GM10248 (cell line): Measurements from ENCODE around the gene RFNG.
A peak's percentile ranks its signal among the peaks of the same experiment; 100 is the strongest.

ENCODE experiments used
- CTCF ChIA-PET: fragments of 300-600 bp; sonication (Branson Sonifier 250); formaldehyde crosslinking; extraction: SDS; loops from one replicate; lab custom pipeline; 2021; ENCODE audit warnings: antibody characterized with exemption; lab: Yijun Ruan, JAX
- POLR2A ChIA-PET: fragments of 350-650 bp; sonication (Branson Sonifier 250); formaldehyde crosslinking; extraction: SDS; loops from one replicate; lab custom pipeline; 2020; ENCODE audit warnings: antibody characterized with exemption; lab: Yijun Ruan, JAX
- DNase-seq: peaks from one replicate; pipeline ENCODE4 v3.0.0; 2012; ENCODE audit errors: extremely low spot score
- CTCF ChIP-seq: IDR thresholded peaks from 2 replicates; pipeline ENCODE4 v1.5.1; 2012; ENCODE audit warnings: mild to moderate bottlenecking, low read depth; ENCODE audit errors: extremely low read depth, missing control alignments, control extremely low read depth

The RFNG gene

GRCh38 chr17:82020572-82021106, 31.0 kb downstream of the RFNG start:
- ChIA-PET CTCF (interaction anchor here (0.6 to 10.6 kb wide), 27 partner anchors 7 to 286 kb away, joined by 3 to 106 read pairs (median 4); partner anchors contain the start of genes DCXR, MCRIP1, NOTUM and RAC3), POLR2A (no interaction called here)
- no peak for DNase-seq
- no peak for TF ChIP-seq CTCF

- DNase-seq = peak; percentile 79
- ChIA-PET POLR2A (no interaction called here), CTCF (interaction anchor here (0.6 to 10.6 kb wide), 22 partner anchors 8 to 218 kb away, joined by 3 to 106 read pairs (median 5); partner anchors contain the start of genes DCXR, MCRIP1, NOTUM and RAC3)
- peak; percentile 81 for TF ChIP-seq CTCF
Observed at GRCh38 chr17:82019690-82020571, 31.7 kb downstream of the RFNG start.

- ChIA-PET POLR2A (no interaction called here), CTCF (interaction anchor here (1.0 to 10.6 kb wide), 16 partner anchors 9 to 219 kb away, joined by 3 to 106 read pairs (median 5); partner anchors contain the start of genes DCXR, MCRIP1, NOTUM and RAC3)
- TF ChIP-seq CTCF = no peak
- DNase-seq = no peak
Observed at GRCh38 chr17:82018989-82019689, 32.5 kb downstream of the RFNG start.

GRCh38 chr17:82018152-82018988, 33.2 kb downstream of the RFNG start:
- no peak for TF ChIP-seq CTCF
- POLR2A ChIA-PET = interaction anchor here (0.5 to 1.0 kb wide), 2 partner anchors 19 to 597 kb away, joined by 3 read pairs; partner anchors contain the start of gene DCXR
- DNase-seq = no peak
- CTCF ChIA-PET = interaction anchor here (1.6 to 10.6 kb wide), 3 partner anchors 58 to 137 kb away, joined by 3 to 106 read pairs (median 12); partner anchors contain the start of gene NOTUM

GRCh38 chr17:82017612-82018151, 33.9 kb downstream of the RFNG start:
- TF ChIP-seq CTCF = no peak
- DNase-seq = no peak
- CTCF ChIA-PET = interaction anchor here (1.0 to 10.6 kb wide), 3 partner anchors 28 to 63 kb away, joined by 3 to 106 read pairs (median 4); partner anchors contain the start of gene NOTUM
- POLR2A ChIA-PET = interaction anchor here (0.5 to 1.0 kb wide), 2 partner anchors 20 to 598 kb away, joined by 3 read pairs; partner anchors contain the start of gene DCXR
